Skeletal muscle cell (primary cell): ENCODE data around the gene ELAVL1.
"Not testable (repeated sequence)": the region's sequence is repeated elsewhere in the genome, so short reads cannot be mapped to it uniquely, and the experiment has no call there.

Source experiments
- DNase-seq: peaks from one replicate; pipeline ENCODE4 v3.0.0-alpha.2; 2010; ENCODE audit warnings: low read depth
- H3K4me3 ChIP-seq: 2 replicates; pipeline ENCODE4 v1.5.1; 2011; ENCODE audit warnings: low read depth, mild to moderate bottlenecking, control low read depth, low read length, moderate library complexity

The ELAVL1 gene

DNA sequence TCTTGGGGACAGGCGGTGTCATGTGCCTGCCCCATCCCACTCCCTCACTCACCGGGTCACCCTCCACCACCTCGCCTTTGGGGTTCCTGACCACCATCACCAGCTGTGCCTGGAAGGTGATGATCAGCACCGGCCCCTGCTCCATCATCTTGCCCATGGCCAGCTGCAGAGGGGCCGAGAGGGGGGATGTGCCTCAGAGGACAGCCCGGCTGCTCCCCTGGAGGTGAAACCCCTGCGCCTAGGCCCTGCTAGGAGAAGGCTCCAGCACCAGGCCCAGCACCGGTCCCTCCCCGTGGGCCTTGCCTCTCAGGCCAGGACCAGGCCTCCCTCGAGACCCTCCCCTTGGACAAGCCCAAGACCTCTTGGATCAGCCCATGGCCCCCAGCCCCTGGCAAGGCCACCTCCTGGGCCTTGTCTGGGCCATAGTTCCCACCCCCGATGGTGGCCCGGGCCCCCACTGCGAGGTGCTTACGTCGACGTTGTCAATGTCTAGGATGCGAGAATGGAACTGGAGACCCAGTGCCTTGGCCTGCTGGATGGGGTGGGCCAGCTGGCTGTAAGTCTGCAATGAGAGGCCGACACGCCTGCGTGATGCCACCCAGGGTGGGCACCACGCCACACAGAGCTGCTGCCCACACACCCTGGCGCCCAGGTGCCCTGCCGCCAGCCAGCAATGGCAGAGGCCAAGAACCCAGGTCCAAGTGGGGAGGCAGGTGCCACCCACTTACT, 77.7 kb downstream of the ELAVL1 start:
- no peak overlapping the region for H3K4me3 ChIP-seq
- DNase-seq = no peak

DNA sequence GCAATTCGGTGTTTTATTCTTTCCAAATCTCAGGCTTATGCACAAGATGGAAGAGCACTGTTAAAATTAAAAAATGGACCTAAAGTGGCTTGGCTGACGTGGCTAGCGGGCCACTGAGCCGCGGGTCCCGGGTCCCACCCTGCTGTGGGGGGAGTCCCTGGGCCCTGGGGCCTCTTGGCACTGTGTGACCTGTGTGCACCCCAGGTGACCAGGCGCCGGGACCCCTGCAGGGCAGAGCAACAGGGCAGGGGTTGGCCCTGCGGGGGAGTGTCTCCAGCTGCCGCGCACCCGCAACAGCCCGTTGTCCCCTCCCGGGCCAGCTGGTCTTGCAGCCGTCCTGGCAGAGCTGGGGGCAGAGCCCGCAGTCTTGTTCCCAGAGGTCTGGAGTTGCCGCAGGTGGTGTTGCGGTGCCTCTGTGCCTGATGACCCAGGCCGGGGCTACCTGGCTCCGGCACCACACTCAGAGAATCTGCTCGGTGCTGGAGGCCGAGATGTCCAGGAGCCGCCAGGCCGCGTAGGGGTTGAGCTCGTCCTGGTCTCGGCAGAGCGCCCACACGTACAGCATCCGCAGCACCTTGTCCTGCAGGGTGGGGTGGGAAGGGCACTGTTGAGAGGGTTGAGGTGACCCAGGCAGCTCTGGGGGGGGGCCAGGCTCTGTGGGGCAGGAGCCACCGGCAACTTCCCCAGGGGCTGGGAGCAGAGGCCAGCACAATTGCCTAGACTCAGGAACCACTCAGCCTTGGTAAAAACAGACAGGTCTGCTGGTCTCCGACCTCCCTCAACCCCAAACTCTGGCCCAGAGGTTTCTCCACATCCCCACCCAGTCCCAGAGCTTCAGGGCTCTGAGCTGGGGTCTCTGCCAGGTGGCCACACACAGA, 78.5 kb downstream of the ELAVL1 start:
- no peak overlapping the region for H3K4me3 ChIP-seq
- no peak for DNase-seq

DNA sequence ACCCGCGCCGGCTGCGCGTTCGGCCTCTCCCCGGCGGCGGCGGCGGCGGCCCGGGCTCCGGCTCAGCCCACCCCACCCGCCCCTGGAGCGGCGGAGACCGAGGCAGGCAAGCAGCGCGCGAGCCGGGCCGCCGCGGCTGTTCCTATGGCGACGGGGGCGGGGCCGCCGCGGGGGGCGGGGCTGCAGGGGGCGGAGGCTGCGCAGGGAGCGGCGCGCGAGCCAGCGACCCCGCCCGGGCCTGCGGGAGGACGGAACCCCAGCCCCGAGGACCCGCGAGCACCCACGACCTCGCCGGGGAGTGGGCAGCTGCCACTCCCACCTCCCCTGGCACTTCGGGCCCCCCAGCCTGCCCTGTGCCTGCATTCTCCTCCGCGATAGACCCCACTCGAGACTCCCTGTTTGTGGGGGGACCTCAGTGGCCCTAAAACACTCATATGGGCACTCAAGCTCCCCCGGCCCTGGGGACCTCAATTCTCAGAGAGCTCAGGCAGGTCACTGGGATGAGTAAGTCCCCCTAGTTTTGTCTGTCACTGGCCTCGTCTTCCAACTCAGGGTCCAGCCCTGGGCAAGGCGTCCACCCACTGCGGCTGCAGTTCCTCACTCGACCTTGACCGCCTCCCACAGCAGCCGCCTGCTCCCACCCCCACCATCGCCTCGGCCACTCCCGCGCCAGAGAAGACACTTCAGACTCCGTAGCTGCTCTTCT, 79.3 kb downstream of the ELAVL1 start, which contains the start of gene CTXN1:
Gene CTXN1 (minus strand): TSS at position 115 of the 706 bp plus-strand sequence. CDS start 597 bp downstream, outside the sequence.
- peak within 1 kb of the TSS; percentile 55 for H3K4me3 ChIP-seq
- no peak for DNase-seq

DNA sequence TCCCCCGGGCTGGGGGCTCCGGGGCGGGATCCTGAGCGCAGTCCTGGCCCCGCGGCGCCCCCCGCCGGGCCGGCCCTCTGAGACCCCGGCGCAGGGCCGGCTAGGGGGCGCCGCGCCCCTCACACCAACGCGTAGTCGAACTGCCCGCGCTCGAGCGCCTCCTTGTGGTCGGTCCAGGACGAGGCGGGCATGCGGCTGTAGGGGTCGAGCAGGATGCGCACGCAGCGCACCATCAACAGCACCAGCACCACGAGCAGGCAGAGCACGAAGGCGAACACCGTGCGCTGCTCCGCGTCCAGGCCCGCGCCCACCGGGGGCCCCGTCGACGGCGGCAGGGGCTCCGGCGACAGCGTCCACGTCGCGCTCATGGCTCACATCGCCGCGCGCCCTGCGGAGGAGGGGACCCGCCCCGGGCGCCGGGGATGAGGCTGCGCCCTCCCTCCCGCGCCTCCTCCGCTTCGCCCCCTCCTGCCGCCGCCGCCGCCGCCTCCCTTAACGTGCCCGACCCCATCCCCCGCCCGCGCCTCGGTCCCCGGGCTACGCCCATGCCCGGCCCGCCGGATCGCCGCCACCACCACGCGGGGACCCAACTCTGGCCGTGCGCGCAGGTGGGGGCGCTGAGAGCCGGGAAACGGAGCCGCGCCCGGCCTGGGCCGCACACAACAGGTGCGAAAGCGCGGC, 80.1 kb downstream of the ELAVL1 start:
- H3K4me3 ChIP-seq = peak overlapping the region; percentile 48
- no peak for DNase-seq

DNA sequence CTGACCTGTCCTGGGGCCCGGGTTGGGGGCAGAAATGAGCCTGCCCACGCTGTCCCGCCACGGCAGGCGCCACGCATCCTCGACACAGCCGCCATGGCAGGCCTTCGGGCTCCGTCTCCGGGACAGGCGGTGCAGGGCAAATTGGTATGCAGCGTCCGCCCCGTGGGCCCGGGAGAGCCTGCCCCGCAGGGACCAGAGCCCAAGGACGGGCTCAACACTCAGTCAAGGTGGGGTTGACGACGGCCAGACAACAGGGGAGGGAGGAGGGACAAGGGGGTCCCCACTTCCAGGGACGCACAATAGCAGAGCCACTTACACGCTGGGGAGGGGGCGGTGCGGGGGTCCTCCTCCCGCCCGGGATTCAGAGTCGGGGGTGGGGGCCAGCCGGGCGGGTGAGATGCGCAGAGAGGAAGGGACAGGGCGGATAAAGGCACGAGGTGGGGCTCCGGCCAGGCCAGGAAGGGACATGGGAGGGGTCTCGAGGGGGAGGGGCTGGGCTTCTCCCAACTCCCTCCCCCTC, 80.7 kb downstream of the ELAVL1 start:
- H3K4me3 ChIP-seq = peak overlapping the region; percentile 48
- no peak for DNase-seq

DNA sequence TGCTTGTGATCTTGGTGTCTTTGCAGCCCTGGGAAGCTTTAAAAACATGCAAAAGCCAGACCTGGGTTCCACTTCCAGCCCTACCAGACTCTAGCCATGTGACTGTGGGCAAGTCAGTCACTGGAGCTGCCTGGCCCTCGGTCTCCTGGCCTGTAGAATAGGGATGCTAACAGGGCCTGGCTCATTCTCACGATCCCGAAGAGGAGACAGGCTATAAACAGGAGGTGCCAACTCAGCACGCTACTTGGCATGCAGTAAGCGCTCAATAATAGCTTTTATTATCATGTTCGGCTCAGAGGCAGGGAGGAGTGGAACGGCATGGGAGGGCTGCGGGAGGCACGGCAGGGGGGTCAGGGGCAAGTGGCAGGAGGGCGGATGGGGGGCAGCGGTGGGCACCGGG, 81.2 kb downstream of the ELAVL1 start:
- H3K4me3 ChIP-seq = no peak overlapping the region
- DNase-seq = no peak

DNA sequence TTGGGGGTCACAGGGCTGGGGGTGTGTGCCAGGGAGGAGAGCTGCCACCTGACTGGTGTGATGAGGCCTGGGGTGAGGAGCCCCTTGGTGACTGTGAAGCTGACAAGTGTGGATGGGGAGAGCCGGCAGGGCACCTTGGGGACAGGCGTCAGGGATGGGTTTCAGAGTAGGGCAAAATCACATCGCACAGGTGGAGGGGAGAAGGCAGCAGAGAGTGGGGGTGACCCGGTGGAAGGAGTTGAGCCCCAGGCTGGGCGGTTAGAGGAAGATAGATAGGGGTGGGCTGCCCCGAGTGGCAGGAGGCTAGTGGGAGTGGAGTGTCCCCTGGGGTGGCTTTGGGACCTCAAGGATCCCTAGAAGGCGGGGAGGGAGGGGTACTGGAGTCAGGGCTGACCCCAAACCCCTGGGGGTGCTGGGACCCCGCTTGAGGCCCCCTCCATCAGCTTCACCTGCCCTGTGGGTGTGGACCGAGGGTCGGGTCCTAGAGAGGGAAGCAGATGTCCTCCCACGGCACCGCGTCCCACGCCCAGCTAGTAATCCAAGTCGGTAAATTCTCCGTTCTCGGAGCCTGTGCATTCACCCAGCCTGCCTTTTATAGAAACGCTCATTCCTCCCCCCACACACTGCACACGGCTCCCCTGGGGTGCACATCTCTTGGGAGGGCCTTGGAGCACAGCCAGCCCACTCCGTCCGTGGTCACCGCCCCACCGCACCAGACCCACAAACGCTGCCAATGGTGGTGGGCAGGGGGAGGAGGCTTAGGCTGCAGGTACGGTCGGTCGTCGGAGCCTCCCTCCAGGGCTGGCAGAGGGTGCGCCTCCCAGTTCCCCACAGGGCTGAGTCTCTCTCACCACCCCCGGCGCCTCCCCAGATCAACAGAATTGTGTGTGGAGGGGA, 81.9 kb downstream of the ELAVL1 start:
- DNase-seq = no peak
- H3K4me3 ChIP-seq = no peak overlapping the region

DNA sequence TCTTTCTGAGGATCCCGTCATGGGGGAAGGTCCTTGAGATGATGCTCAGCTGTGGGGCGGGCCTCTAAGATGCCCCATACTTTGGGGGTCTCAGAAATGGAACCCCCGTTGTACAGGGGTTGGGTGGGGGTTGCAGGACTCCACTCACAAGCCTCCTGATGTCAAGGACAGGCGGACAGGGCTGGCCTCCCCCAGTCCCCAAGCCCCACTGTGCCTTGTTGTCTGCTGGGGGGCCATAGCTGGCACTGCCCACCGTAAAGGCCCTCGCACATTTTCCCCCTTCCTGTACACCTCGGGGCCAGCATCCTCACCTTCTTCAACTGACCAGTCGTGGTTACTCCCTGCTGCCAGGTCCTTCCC, 82.6 kb downstream of the ELAVL1 start:
- H3K4me3 ChIP-seq = no peak overlapping the region
- DNase-seq = no peak

DNA sequence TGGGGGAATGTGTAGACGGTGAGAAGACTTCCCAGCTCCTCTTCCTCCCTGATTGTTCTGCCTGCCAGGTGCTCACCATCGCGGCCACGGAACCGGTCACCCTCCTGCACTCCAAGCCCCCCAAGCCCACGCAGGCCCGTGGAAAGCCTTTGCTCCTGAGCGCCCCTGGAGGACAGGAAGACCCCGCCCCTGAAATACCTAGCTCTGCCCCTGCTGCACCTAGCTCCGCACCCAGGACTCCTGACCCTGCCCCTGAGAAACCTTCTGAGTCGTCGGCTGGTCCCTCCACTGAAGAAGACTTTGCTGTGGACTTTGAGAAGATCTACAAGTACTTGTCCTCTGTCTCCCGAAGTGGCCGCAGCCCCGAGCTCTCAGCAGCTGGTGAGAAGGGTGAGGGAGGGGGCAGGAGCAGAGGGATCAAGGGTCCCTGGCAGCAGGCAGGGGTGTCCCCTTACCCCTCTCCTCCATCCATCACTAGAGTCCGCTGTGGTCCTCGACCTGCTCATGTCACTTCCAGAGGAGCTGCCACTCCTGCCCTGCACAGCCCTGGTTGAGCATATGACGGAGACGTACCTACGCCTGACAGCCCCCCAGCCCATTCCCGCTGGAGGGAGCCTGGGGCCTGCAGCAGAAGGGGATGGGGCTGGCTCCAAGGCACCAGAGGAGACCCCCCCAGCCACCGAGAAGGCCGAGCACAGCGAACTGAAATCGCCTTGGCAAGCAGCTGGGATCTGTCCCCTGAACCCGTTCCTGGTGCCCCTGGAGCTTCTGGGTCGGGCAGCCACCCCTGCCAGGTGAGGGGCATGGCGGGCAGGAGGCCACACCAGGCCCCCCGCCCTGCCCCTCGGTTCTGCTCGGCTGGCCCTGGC, 83.2 kb downstream of the ELAVL1 start:
- no peak for DNase-seq
- H3K4me3 ChIP-seq = peak overlapping the region; percentile 55

DNA sequence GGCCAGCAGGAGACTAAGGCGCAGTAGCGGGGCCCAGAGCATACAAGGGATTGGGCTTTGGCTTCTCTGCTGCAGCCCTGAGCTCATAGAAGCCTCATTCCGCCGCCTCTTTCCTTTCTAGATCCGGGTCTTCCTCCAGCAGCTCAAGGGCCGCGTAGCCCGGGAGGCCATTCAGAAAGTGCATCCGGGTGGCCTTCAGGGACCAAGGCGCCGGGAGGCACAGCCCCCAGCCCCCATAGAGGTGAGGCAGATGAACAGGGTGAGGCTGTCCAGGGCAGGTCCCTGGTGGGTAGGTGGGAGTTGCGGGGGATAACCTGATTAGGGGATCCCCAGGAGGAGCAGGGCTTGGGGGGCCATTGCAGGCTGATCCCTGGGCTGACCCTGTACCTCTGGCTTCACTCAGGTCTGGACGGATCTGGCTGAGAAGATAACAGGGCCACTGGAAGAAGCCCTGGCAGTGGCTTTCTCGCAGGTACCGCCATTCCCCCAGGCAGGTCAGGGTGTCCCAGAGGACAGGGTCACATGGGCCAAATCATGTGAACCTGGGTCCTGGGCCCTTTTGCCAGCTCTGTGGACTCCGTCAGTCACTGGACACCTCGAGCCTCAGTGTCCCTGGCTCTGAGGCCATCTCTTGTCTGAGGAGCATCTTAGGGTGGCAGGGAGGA, 84.0 kb downstream of the ELAVL1 start:
- DNase-seq = no peak
- peak overlapping the region; percentile 55 for H3K4me3 ChIP-seq

DNA sequence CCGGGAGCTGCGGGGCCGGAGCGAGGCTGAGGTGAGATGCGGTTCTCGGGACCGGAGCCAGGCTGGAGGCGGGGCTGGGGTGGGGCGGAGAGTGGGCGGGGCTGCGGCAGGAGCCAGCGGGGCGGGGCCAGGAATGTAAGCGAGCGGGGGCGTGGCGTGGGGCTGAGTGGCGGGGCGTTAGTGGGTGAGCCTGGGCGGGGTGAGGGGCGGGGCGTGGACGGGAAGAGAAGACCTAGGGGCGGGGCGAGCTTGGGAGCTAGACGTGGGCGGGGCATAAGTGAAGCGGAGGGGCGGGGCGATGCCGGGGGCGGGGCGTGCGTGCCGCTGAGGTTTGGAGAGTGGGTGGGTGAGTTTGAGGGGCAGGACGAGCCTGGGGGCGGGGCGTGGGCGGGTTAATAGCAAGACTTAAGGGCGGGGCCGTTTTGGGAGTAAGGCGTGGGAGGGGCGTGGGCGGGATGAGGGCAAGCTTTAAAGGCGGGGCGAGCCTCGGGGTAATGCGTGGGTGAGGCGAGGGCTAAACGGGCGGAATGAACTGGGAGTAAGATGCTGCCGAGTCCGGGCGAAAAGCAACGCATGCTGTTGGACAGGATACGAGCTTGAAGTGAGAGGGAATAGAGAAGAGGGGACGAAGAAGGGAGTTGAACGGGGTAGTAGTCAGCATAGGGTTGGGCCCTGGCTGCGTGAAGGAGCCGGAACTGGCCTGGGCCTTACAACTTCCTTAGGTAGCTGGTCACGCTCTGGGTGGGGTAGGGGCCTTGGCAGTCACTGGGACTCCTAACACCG, 84.7 kb downstream of the ELAVL1 start:
- peak; percentile 85 for DNase-seq
- H3K4me3 ChIP-seq = peak overlapping the region; percentile 74

DNA sequence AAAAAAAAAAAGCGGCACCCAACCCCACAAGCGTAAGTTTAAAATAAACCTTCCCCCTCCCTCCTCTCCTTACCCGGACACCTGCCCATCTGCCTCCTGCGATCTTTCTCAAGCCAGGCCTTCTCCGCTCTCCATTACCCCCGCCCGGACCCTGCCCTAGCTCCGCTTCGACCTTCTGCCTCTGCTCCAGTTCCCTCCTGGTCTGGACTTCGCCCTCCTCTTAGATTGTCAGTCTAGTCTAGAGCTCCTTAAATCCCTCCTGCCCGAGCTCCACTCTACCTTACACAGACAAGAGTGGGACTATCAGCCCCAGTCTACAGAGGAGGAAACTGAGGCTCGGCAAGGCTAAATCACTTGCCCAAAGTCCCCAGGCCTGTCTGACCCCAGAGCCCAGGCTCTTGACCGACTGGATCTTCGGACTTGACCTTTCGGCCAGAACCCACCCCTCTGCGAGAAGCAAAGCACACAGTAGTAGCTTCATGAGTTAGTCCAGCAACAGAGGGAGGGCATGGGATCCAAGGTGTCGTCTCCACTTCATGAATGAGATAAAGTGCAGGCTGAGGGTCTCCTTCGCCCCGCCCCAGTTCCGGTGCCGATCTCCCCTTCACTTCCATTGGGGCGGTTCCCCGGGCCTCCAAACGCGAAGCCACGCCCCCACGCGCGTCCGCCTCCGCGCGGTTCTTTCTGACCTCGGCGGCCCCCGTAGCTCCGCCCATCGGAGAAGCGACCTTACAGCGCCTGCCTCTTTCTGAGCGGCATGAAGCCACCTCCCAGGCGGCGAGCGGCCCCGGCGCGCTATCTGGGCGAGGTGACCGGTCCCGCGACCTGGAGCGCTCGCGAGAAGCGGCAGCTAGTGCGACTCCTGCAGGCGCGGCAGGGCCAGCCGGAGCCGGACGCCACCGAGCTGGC, 85.6 kb downstream of the ELAVL1 start, which contains the start of gene SNAPC2:
Gene SNAPC2 (plus strand): TSS at position 729 of the 909 bp plus-strand sequence. CDS start 29 bp downstream, at position 758.
- peak within 1 kb of the TSS; percentile 74 for H3K4me3 ChIP-seq
- peak; percentile 76 for DNase-seq

DNA sequence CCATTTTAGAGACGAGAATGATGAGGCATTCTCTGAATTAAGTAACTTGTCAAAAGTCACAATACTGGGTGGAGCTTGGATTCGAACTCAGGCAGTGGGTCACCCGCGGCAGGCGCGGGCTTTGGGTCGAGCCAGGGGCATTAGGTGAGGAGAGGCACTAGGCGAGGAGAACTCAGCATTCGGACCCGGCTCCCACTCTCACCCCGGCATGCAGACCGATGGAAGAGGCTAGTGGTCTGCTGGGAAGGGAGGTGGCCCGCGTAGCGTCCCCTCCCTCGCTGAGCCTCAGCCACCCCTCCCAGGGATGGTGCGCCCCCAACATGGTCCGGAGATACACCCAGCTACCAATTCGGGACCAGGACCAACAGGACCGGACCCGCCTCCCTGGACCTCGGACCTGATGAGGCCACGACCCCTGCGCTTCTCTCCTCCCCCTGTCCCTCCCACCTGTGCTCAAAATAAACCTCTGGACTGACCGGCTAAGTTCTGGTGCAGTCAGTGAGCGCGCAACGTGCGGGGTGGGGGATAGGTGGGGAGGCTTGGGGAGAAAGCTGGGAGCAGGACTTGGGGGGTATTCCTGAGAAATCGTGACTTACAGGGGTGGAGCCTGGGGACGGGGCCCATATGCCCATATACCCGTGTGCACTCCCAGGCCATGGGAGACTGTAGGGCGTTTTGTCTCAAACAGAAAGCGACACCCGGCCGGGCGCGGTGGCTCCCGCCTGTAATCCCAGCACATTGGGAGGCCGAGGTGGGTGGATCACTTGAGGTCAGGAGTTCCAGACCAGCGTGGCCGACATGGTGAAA, 86.6 kb downstream of the ELAVL1 start:
- no peak for DNase-seq
- no peak overlapping the region for H3K4me3 ChIP-seq

DNA sequence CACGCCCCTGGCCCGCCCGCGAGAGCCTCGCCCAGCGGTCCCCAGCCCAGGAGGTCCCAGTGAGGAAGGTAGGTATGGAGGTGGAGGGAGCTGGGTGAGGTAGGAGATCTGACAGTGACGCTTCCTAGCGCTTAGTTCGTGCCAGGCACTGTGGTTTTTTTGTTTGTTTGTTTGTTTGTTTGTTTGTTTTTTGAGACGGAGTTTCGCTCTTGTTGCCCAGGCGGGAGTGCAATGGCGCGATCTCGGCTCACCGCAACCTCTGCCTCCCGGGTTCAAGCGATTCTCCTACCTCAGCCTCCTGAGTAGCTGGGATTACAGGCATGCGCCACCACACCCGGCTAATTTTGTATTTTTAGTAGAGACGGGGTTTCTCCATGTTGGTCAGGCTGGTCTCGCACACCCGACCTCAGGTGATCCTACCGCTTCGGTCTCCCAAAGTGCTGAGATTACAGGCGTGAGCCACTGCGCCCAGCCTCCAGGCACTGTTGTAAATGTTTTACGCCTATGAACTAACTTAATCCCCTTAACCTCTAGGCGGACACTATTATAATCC, 87.3 kb downstream of the ELAVL1 start:
- not testable (repeated sequence) for DNase-seq
- peak overlapping the region; percentile 51 for H3K4me3 ChIP-seq
